Endothelial cell of umbilical vein (primary cell): ENCODE data around the gene GRHPR. TPM values are rescaled to one million over a fixed set of nuclear protein-coding genes. Genes with fewer than 3 reads are reported as not detected.

Source experiments
- BruUV-seq: library from RNA; stranded (reverse); fragments of 400-500 nt; replicated peaks from 2 replicates; lab custom pipeline; 2021; lab: Mats Ljungman, UMichigan
- CTCF ChIA-PET: fragments of 300-600, 350-600 bp; sonication (Branson Sonifier 250); formaldehyde crosslinking; loops from one replicate; lab custom pipeline; 2021; ENCODE audit warnings: antibody characterized with exemption, inconsistent platforms; lab: Charles Lee
- POLR2A ChIA-PET: fragments of 300-600, 350-600 bp; sonication (Branson Sonifier 250); formaldehyde crosslinking; loops from one replicate; lab custom pipeline; 2021; ENCODE audit warnings: antibody characterized with exemption, inconsistent platforms; lab: Charles Lee
- DNase-seq: peaks from one replicate; pipeline ENCODE4 v3.0.0-alpha.2; 2011; ENCODE audit warnings: low read depth, low spot score
- FAIRE-seq: peaks from 2 replicates; lab custom pipeline; 2011; peaks lifted over from hg19 to GRCh38; lab: Jason Lieb, UNC
- H2AFZ ChIP-seq: 2 replicates; pipeline ENCODE4 v1.6.0; 2012; ENCODE audit warnings: low read depth, low read length, control low read depth, inconsistent platforms
- H3K27ac ChIP-seq: 2 replicates; pipeline ENCODE4 v1.5.1; 2011; ENCODE audit warnings: low read depth, mild to moderate bottlenecking, control low read depth, low read length, moderate library complexity; ENCODE audit not compliant: insufficient read depth
- H3K27me3 ChIP-seq, 2 experiments: 2 replicates each; pipeline versions ENCODE4 v1.6.0 to v1.6.1; 2011; ENCODE audit warnings: low read length in 2 of 2, mixed read lengths in 1 of 2; ENCODE audit not compliant: control insufficient read depth in 2 of 2, insufficient read depth in 2 of 2
- H3K36me3 ChIP-seq, 2 experiments: 2 replicates in 1 of 2; 3 replicates in 1 of 2; pipeline ENCODE4 v1.5.1; 2011; ENCODE audit warnings: low read length in 2 of 2, mild to moderate bottlenecking in 1 of 2, moderate library complexity in 1 of 2; ENCODE audit not compliant: control insufficient read depth in 2 of 2, insufficient read depth in 2 of 2; ENCODE audit errors: extremely low read depth in 1 of 2
- H3K4me1 ChIP-seq: 3 replicates; pipeline ENCODE4 v1.5.1; 2011; ENCODE audit warnings: mild to moderate bottlenecking, low read length; ENCODE audit not compliant: control insufficient read depth, insufficient read depth; ENCODE audit errors: extremely low read depth
- H3K4me2 ChIP-seq: 2 replicates; pipeline ENCODE4 v1.6.1; 2011; ENCODE audit warnings: low read length, control low read depth, mixed read lengths; ENCODE audit not compliant: insufficient read depth
- H3K4me3 ChIP-seq, 3 experiments: fragments of 200-600 bp in 1 of 3; sonication (generic), shearing (Covaris generic) in 1 of 3; replicated peaks in 1 of 3; 2 replicates each; pipeline ENCODE4 v1.5.1; 2011 to 2016; ENCODE audit warnings: control low read depth in 3 of 3, low read length in 3 of 3, mild to moderate bottlenecking in 2 of 3, inconsistent platforms in 1 of 3, low read depth in 1 of 3, moderate library complexity in 1 of 3; ENCODE audit not compliant: insufficient read depth in 1 of 3
- H3K79me2 ChIP-seq: 2 replicates; pipeline ENCODE4 v1.6.0; 2012; ENCODE audit warnings: low read length, inconsistent platforms; ENCODE audit not compliant: control insufficient read depth, insufficient read depth
- H3K9ac ChIP-seq: replicated peaks from 2 replicates; pipeline ENCODE3; 2011; ENCODE audit warnings: low read length, control low read depth; ENCODE audit not compliant: insufficient read depth; ENCODE audit errors: extremely low read depth
- H3K9me1 ChIP-seq: replicated peaks from 3 replicates; pipeline ENCODE4 v1.6.0; 2011; ENCODE audit warnings: mild to moderate bottlenecking, low read length; ENCODE audit not compliant: control insufficient read depth, insufficient read depth; ENCODE audit errors: extremely low read depth
- H3K9me3 ChIP-seq: replicated peaks from 2 replicates; pipeline ENCODE4 v1.5.1; 2012; ENCODE audit warnings: low read length, inconsistent platforms; ENCODE audit not compliant: control insufficient read depth, insufficient read depth
- H4K20me1 ChIP-seq: replicated peaks from 2 replicates; pipeline ENCODE3; 2011; ENCODE audit warnings: mild to moderate bottlenecking, low read length; ENCODE audit not compliant: control insufficient read depth, insufficient read depth; ENCODE audit errors: extremely low read depth
- CTCF ChIP-seq, 2 donors: IDR thresholded peaks; 1 replicate in 1 of 2; 2 replicates in 1 of 2; pipeline ENCODE4 v1.5.1; 2011; ENCODE audit warnings: low read length in 2 of 2, mild to moderate bottlenecking in 2 of 2, moderate library complexity in 2 of 2, control low read depth in 1 of 2, inconsistent platforms in 1 of 2, low read depth in 1 of 2; ENCODE audit not compliant: insufficient read depth in 1 of 2; ENCODE audit errors: extremely low read depth in 1 of 2
- GATA2 ChIP-seq: IDR thresholded peaks from 2 replicates; pipeline ENCODE4 v1.7.0; 2011; ENCODE audit warnings: low read depth, mild to moderate bottlenecking, moderate library complexity, mixed read lengths, low read length; ENCODE audit not compliant: insufficient read length, insufficient read depth
- MAX ChIP-seq: IDR thresholded peaks from 2 replicates; pipeline ENCODE4 v1.6.1; 2011; ENCODE audit not compliant: insufficient read depth, insufficient read length
- MYC ChIP-seq: IDR thresholded peaks from one replicate; pipeline ENCODE4 v1.6.1; 2011; ENCODE audit warnings: mild to moderate bottlenecking, low read depth, low read length
- POLR2A ChIP-seq: IDR thresholded peaks from 2 replicates; pipeline ENCODE4 v1.6.1; 2012; ENCODE audit warnings: low read depth, mild to moderate bottlenecking, control low read depth, low read length
- POLR2AphosphoS5 ChIP-seq: IDR thresholded peaks from 2 replicates; pipeline ENCODE4 v1.6.1; 2012; ENCODE audit warnings: low read depth, mild to moderate bottlenecking, control low read depth, low read length, moderate library complexity; ENCODE audit not compliant: insufficient read depth
- dilution Hi-C: fragments of 300-500 bp; cut with MboI; formaldehyde crosslinking; loops from one replicate; pipeline ENCODE4 v1.15.0; 2019; ENCODE audit warnings: low sequenced_read_pairs; ENCODE audit not compliant: extremely low pct_ligation_motif_present
- intact Hi-C: fragments of 100-400 bp; cut with micrococcal nuclease; formaldehyde crosslinking; loops from one replicate; pipeline ENCODE4 v1.10.0; 2022
- polyA plus RNA-seq, 4 experiments: library from polyadenylated mRNA; depleted of rRNA in 3 of 4; stranded (reverse) in 3 of 4; unstranded in 1 of 4; fragments of >200 nt; gene quantifications; 2 replicates each; pipeline versions ENCODE4 v1.2.1 to v1.2.3, GENCODE V29; 2011 to 2012; ENCODE audit warnings: missing spikeins in 1 of 4
- total RNA-seq: library from RNA; stranded (reverse); gene quantifications from 2 replicates; pipeline ENCODE4 v1.2.3, GENCODE V29; 2021

The GRHPR gene
- total and polyA plus RNA-seq, 2 donors (not counting 3 experiments of a cell fraction or from before 2014, with no cell fraction given) = 91.2 to 247 TPM

- no peak for TF ChIP-seq MAX
- no peak for TF ChIP-seq CTCF (IDR thresholded peaks at IDR 0.05; ENCODE audit: extremely low read depth in 1 of 2, insufficient read depth in 1 of 2, low read depth in 1 of 2, low read length in 2 of 2)
- TF ChIP-seq POLR2AphosphoS5 = no peak
- TF ChIP-seq GATA2 = no peak
- no peak for TF ChIP-seq MYC
- no peak for TF ChIP-seq POLR2A
- no peaks in the 10 kb centered on the region for H4K20me1 ChIP-seq
- dilution Hi-C loops (no loop called here), intact Hi-C loops (no loop called here)
- H3K9ac ChIP-seq = no peak overlapping the region
- no peak overlapping the region for H3K27ac ChIP-seq
- DNase-seq = no peak
- H3K4me3 ChIP-seq = no peak overlapping the region
- no peaks in the 10 kb centered on the region for H3K9me1 ChIP-seq
- H2AFZ ChIP-seq = no peak overlapping the region
- FAIRE-seq = no peak
- H3K9me3 ChIP-seq = no peaks in the 10 kb centered on the region
- no TSS peak for BruUV-seq
- H3K36me3 ChIP-seq = peaks cover 3 to 20% of the 10 kb centered on the region in 2 experiments
- peaks cover 15% of the 10 kb centered on the region for H3K4me1 ChIP-seq
- H3K27me3 ChIP-seq = no peaks in the 10 kb centered on the region
- POLR2A ChIA-PET = no interaction called here
- H3K79me2 ChIP-seq = peaks cover 25% of the 10 kb centered on the region
- no peak overlapping the region for H3K4me2 ChIP-seq
- CTCF ChIA-PET = interaction anchor here (1.0 kb wide), 1 partner anchor 551 kb away, joined by 3 read pairs; no protein-coding TSS in a partner anchor
Observed at GRCh38 chr9:37424204-37424685, 1.7 kb downstream of the GRHPR start.
